ENCODE measurements around the gene CHD2.
"Not testable (repeated sequence)": the region's sequence is repeated elsewhere in the genome, so short reads cannot be mapped to it uniquely, and the experiment has no call there.

Gene CHD2

DNA sequence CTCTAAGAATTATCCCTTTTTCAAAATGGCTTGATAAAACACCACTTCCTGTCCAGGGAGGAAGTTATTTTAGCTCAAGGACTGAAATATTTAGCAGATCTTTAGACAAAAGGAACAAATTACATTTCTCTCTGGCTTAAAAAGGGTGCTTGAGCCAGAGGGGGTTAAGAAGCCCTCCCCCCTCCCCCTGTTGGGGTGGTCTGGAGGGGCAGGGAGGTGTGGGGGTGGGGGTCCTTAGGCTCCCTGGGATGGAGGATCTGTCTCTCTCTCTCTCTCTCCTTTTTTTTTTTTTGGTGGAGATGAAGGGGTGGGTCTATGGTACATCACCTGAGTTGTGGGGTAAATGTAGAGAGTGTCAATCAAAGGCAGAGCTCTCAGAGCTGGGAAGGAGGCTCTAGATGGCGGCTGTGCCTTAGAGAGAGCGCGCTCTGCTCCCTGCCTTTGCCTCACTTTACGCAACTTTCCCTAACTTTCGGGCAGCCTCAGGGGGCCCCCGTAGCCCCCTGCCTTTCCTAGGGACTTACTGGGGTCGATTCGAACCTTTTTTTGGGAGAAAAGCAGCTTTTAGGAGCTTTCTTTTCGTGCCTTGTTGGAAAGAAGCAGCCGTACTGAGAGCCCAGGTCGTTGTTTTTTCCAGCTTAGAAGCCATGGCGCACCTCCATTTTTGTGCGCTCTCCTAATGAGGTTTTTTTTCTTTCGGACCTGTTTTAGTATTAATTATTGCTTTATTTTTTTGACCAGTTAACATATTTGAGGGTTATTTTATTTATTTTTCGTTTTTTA is at the start of gene CHD2:
Gene CHD2, plus strand, starts transcription at position 377 of the 783 bp plus-strand sequence. CDS start 914 bp downstream, outside the sequence.
- DNase-seq = peak in 39 of 56 donors; percentile 16 to 73 (median 42)

DNA sequence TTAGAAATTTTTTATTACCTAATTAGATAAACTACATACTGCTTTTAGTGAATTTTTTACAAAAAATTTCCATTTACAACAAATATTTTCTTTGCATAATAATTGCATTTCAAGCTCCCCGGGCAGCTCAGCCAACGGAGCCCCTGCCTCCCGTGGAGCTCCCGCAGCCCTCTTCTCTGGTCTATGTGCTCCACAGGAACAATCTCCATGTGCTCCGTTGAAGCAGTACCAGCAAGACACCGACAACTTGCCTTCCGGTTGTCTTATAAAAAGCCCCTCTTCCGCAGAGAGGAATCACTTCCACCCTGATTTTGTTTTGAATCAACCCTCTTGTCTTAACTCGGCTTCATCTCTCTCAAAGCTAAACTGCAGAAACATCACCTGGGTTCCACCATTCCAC is 46.9 kb upstream of the CHD2 start:
- no peak for DNase-seq

DNA sequence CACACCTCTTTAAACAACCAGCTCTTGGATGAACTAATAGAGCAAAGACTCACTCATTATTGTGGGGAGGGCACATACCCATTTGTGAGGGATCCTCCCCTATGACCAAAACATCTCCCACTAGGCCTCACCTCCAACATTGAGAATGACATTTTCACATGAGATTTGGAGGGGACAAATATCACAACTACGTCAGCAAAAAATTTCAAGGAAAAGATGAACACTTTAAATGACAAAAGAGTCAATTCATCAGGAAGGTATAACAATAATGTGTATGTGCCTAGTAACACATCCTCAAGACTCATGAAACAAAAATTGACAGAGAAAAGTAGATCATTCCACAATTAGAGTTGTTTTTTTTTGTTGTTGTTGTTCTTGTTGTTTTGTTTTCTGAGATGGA is 38.4 kb upstream of the CHD2 start:
- no peak for DNase-seq

GRCh38 chr15:92864127-92864814 is 35.9 kb upstream of the CHD2 start:
- no peak for DNase-seq

GRCh38 chr15:92869263-92869940 is 30.7 kb upstream of the CHD2 start:
- no peak for DNase-seq

DNA sequence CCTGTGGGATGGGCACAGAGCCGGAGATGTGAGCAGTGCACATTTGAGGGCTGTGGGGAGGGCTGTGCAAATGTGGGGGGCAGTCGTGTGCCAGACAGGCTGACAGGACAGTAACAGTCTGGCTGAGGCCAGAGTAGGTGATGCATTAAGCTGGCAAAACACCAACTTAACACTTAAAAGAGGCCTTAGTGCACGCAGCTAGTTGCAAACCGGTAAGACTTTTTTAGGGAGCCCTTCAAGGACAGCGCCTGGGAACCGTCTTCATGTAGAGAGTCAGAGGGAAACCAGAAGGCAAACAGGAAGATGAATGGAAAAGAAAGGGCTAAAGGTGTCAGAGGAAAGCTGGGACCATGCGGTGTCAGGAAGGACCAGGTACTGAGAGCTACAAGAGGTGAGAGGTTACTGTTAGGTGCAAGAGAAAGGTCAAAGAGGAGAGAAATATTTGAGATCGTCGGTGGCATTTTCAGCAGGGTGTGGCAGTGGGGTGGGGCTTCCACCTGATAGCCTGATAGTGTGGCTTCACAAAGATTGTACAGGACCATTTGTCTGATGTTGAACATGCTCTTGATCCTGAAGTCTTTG is 30.0 kb upstream of the CHD2 start:
- no peak for DNase-seq

GRCh38 chr15:92872967-92873366 is 27.2 kb upstream of the CHD2 start:
- not testable (repeated sequence) for DNase-seq

GRCh38 chr15:92877000-92877399 is 23.1 kb upstream of the CHD2 start:
- no peak for DNase-seq

DNA sequence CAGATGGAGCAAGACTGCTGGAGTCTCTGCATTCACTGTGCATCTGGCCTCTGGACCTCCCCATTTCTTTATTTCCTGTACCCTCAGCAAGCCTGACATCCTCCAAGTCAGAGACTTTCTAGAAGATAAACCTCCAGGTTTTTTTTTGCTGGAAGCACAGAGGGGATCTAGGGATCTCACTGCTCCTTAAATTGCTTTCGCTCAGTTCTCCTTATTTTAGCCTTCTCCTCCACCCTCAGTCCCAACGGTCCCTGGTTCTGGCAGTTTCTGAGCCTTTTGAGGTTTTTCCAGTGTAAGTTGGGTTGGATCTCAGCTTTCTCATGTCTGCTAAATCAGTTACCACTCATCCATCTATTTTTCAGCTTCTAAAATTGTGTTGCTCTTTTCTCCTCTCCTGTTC is 22.7 kb upstream of the CHD2 start:
- DNase-seq = no peak

DNA sequence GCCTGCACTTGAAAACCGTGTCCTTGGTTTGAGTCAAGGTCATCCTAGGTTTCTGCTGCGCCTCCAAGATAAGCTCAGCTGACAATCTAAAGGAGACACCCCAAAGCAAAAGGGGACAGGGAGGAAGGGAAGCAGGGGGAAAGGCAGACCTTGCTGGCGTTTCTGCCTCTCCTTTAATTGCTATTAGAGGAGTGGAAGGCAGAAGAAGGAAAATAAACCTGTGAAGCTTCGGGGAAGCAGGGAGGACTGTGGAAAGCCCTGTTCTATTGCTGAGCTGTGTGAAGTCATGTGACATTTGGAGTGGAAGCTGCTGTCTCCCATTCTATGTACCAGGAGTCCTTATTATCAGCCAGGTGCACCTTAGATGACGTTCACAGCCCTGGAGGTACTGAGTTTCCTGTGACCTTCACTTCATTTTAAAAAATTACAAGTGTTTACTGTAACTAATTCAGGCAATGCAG is 21.5 kb upstream of the CHD2 start:
- DNase-seq = no peak

DNA sequence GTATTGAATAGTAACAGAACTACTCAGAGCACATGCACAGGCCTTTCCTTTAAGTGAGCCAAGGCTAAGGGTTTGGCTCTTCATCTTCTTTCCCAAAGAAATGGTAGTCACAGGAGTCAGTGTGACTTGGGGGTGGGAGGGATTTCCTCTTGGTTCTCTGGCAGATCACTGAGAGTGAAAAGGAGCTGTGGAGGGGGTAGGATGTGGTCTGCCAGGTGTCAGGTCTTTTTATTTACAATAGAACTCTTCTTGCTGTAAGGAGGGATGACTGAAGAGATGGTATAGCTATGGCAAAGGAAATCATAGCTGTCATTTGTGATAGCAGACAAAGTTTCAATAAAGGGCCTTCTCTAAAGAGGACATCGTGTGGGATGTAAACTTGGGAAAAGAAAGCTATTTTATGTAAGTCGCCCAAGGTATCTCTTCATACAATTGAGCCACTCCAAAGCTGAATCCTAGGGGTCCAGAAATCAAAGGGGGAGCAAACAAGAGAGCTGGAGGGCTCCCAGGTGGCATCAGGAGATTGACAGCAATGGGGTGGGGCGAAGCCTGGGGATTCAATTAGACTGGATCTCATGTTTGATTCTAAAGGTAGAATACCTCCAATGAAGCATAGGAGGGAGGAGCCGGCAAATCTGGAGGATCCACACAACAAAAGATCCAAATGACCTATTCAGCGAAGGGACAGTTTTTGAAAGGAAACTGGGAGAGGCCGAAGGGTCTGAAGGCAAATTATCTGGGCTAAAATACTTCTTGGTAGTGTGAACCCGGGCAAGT is 20.0 kb upstream of the CHD2 start:
- no peak for DNase-seq

GRCh38 chr15:92880796-92881195 is 19.3 kb upstream of the CHD2 start:
- no peak for DNase-seq

DNA sequence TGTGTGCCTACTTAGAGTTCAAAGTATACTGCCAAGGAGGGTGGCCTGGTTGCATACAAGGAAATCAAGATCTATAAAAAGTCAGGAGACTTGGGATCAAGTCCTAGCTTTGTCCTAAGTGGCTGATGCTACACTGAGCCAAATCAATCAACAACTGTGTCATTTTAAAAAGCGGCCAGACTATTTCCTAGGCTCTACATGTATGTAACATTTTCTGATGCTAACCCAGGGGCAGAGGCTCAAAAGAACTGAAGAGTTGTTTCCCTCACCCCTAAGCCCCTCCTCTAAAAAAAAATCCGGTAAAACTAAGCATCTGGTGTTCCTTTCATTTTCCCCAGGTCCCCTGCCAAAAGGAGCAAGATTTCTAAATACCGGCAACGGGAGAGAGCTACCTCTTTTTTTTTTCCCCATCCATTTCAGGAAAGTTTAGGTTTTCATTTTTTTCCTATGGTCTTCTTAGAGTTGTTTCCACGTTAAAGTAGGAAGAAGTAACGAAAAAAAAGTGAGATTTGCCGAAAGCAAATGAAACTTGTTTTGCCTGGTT is 18.8 kb upstream of the CHD2 start:
- peak in 2 of 56 donors; percentile 17 to 25 for DNase-seq

DNA sequence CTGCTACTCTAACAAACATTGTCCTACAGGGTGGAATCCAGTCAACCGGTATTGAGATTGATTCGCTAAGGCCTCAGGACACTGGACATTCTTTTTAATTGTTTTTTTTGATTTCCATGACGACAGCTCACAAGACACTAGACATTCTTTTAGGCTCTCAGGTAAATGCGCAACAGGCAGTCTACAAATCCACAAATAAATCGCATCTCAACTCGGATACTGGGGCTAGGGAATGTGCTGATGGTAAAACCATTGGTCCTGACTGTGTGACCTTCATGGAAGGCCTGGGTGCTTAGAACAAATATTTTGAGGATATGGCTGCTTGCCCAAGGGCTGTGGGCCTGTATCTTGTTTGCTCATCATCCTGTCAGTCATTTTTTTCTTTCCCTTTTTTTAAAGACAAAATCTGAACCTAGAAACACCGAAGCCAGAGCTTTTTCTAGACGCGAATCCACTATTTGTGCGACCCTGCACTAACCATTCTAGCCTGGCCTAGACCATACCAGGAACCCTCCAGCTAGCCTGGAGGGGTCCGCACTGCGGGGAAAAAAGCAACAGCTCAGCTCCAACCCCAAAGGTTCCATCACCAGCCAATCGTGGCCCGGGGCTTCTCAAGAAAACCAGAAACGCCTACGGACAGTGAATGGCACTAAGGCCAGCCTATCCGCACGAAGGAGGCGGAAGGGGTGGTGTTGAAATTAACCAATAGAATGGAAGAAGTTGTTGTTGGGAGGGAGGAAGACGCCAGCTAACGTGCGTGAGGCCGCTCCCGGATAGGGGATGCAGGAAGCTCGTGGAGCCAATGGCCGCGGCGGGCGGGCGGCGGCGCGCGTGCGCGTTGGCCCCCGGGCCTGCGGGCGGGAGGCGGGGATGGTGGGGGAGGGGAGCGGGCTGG is 18.1 kb upstream of the CHD2 start:
- DNase-seq = peak; percentile 44 to 100 (median 98)

DNA sequence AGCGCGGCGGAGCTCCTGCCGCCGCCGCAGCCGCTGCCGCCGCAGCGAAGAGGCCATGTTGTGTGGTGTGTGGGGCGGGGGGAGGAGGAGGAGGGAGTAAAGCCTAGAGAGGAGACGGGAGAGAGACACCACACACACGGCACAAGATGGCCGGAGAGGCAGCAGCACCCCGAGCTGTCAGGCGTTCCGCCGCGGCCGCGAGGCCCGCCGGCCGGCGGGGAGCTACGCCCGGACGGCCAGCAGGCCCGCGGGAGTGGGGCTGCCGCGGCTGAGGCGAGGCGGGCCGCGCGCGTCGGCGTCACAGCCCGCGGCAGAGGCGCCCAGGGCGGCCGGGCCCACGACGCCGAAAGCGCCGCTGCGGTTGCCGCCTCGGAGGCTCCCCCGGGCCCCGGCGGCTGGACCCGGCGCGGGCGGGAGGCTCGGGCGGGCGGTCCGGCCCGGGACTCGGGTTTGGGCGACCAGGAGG is 17.4 kb upstream of the CHD2 start:
- DNase-seq = peak in 12 of 56 donors; percentile 47 to 99 (median 98)

DNA sequence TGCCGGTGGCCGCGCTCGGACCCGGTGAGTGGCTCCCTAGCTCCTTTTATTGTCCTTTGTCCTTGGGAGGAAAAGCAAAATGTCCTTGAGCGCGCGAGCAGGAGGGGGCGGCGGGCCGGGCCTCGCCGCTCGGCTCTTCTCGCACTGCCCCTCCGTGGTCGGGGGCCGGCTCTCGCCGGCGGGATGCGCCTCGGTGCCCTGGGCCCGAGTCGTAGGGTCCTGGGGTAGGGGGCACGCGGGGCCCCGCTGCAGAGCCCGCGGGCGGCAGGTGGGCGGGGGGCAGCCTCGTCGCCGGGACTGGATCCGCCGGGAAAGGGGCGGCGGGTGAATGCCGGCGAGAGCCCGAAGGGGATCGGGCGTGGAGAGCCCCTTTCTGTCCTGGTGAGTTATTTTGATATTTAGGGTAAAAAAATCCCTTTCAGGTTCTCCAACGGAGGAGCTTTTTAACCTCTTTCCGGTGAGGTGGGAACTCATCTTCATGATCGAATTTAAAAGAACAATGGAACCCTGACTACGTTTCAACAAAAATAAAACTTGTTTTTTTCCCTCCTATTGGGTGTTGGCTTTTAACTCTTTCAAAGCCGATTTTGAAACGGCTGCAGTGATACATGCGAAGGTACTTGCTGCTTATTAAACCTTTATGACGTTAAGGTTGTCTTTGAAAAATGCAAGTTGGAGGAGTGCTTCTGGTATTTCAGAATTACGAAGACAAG is 16.8 kb upstream of the CHD2 start:
- peak in 14 of 56 donors; percentile 3 to 59 (median 40) for DNase-seq

- no peak for DNase-seq
Measured at GRCh38 chr15:92883876-92884435, 16.2 kb upstream of the CHD2 start.
